Stimulated activated naive CD4-positive, alpha-beta T cell treated with Interleukin-2 at 50 U/mL for 16 hours (primary cell): Measurements from ENCODE around the gene NOL9.
A peak's percentile ranks its signal among the peaks of the same experiment; 100 is the strongest.
"Not testable (repeated sequence)": the region's sequence is repeated elsewhere in the genome, so short reads cannot be mapped to it uniquely, and the experiment has no call there.

Experiments
- DNase-seq: peaks from one replicate; lab custom pipeline; 2025; lab: John Stamatoyannopoulos, UW

NOL9 gene

GRCh38 chr1:6554031-6554906, at the start of gene NOL9:
TSS of gene NOL9 (minus strand) at chr1:6554513. CDS start at chr1:6554502, 11 bp downstream.
- DNase-seq = peak; percentile 90

DNA sequence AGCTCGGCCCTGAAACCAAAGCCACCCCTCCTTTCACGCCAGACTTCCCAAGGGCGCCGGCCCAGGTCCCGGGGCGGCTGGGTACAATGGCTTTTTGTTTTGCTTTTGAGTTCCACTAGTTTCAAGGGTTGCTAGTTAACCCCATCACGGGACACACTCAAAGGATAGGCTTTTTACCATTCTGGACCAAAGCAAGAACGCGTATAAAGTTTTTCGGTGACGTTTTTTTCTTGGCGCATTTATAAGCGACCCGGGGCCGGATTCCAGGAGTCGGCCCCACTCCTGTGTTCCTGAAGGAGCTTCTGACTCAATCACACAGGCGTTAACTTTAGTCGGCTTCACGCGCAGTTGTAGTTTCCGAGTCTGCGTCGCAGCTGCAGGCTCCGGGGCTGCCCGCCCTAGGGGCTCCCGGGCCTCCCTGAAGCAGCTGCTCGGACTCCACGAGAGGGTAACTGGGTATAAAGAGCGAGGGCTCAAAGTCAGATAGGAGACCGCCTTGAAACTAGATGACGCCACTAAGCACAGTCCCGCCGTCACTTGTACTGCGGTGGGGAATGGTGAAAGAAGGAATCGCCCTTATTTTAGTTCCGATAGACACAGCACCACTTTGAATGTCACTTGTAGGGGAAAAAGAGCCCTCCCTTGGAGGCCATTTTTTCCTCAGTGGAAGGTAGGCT, 49.1 kb upstream of the NOL9 start:
- peak; percentile 51 for DNase-seq

DNA sequence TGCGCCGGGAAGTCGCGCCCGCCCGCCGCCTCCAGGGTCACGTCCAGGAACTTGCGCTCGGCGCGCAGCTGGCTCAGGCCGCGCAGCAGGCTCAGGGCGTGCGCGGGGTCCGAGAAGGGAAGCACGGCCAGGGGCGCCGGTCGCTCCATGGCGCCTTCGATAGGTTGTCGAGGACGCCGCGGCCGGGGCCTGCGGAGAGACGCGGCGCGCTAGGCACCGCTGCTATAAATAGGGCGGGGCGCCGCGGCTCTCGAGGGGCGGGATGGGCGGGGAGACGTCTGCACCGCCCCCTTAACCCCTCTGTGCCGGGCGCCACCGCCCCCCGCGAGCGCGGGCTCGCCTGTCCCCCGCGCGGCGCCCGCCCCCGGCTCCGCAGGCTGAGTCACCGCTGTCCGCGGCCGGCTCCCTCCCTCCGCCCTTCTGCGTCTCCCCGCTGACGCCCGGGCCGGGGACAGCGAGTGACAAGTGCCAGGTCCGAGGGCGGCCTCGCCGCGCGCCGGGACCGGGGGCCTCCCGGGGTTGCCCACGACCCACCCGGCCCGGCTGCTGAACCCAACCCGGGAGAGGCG, 48.4 kb upstream of the NOL9 start, which contains the start of gene KLHL21:
TSS of gene KLHL21 (minus strand) at position 201 of the 569 bp plus-strand sequence. CDS start at position 149, 52 bp downstream.
- peak; percentile 89 for DNase-seq

GRCh38 chr1:6601923-6602668, 47.8 kb upstream of the NOL9 start:
- DNase-seq = peak; percentile 32

- DNase-seq = peak; percentile 85
These were observed 47.0 kb upstream of the NOL9 start for GRCh38 chr1:6601049-6601922.

DNA sequence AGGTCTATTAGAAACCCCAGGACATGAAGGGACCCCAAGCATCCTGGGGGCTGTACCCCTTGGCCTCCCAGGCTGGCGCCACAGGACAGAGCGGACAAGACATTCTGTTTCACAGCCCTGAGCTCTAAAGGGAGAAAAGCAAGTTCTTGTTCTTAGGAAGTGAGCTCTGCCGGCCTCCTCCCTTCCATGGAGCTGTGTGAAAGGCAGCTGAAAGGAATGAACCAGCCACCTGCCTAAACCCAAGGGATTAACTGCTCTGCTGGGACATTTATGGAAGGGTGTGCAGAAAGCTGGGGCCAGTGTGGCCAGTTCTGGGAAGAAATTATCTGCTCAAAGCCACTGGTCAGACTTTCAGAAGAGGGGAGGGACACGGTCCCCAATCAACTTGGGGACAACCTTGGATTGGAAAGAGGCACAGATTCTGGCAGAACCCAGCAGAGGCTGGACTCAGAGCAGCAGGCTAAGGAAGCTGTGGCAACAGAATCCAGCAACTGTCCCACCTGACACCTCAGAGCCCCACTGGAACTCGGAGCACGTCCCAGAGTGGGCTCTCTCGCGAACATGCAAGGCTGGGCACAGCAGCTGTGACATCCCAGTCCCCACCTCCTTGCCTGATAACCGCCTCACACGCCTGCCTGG, 46.2 kb upstream of the NOL9 start:
- no peak for DNase-seq

DNA sequence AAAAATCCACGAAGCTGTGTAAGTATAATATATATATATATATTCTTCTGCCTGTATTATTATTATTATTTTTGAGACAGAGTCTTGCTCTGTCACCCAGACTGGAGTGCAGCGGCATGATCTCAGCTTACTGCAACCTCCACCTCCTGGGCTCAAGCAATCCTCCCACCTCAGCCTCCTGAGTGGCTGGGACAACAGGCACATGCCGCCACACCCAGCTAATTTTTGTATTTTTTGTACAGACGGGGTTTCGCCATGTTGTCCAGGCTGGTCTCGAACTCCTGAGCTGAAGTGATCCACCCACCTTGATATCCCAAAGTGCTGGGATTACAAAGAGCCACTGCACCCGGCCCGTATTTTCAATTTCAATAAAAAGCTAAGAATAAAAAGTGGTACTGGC, 45.7 kb upstream of the NOL9 start:
- not testable (repeated sequence) for DNase-seq

- DNase-seq = peak; percentile 61
These were observed 45.0 kb upstream of the NOL9 start for GRCh38 chr1:6599141-6599975.

DNA sequence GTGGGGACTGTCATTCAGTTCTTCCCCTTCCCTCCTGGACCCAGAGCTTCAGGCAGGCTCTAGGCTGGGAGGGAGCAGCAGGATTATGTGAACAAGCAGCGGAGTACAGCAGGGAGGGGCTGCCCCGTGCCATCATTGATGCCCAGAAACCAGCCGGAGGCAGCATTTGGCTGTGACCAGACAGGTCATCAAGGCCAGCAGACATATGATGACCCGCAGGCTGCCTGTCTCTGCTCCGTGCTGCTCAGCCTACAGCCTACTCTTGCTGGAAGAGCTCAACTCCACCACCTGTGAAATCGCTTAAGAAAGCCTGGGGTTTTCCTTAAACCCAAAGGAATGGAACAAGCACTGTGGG, 43.4 kb upstream of the NOL9 start:
- no peak for DNase-seq

DNA sequence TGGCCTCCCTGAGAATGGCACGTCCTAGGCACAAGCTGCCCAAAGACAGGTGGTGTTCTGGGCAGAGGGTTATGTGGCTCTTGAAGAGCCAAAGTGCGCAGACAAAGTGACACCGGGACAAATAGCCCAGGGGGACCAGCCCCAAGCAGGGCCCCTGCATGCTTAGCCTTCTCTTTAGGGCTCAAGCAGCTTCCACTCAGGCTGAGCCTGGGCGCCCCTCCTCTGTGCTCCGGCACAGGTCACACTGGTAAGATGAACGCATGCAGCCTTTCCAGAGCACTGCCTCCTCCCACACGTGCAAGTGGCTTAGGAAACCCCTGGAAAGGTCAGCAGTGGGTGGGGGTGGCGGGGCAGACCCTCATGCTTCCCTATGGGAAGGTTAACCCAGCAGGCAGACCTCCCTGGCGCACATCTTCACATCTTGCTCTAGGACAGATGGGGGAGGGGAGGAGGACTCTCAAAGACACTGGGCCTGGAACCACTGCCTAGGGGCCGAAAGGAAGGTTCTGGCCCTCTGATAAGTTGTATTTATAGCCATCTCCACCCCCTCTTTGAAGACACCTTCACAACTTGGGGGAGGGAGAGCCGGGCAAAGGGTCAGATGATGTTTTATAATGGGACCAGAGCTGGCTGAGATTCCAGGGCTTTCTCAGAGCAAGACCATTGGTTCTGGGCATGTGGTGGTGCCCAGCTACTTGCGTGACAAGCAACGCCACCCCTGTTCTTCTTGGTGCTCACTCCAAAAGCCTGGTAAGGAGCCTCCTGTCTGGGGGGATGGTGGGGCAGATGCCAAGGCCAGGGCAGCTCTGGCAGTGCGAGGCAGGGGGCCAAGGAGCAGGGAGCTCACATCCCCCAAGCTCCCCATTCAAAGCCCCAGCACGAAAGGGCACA, 42.8 kb upstream of the NOL9 start:
- no peak for DNase-seq

DNA sequence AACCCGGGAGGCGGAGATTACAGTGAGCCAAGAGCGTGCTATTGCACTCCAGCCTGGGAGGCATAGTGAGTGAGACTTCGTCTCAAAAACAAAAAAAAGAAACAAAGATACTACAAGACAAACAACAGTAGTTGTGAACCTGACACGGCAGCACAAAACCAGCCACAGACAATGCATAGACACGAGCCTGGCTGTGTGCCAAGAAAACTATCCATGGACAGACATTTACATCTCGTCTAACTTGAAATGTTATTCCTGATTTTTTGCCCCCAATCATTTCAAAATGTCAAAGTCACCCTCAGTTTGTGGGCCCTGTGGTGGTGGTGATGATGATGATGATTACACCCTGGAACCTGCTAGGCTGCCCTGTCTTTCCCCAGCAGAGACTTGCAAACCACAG, 42.0 kb upstream of the NOL9 start:
- DNase-seq = no peak

DNA sequence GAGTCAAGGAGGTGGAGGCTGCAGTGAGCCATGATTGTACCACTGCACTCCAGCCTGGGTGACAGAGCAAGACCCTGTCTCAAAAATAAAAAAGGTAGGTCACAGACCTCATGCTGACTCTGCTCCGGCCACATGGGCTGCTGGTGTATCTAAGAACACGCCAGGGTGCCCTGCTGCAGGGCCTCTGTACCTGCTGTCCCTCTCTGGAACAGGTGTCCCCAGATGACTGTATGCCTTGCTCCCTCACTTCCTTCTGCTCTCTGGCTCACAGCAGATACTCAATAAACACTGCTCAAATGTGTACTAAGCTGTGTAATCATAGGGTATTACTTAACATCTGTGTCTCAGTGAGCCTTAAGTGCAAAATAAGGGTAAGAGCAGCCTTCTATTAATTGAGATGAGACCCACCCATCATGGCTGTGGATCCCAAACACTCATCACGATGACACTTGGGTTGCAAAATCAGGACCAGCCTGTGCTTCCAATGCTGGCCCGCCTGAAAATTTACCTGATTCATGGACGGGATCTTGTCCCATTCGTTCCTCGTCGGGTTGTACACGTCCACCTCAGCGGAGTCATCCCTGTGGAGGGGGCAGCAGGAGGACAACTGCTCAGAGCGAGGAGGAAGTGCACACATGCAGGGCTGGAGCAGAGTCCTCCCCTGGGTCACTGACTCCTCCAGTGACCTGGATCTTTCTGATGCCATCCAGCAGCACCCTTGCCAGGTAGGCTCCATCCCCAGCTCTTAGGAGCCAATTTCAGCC, 40.8 kb upstream of the NOL9 start:
- no peak for DNase-seq

- DNase-seq = no peak
These were observed 39.5 kb upstream of the NOL9 start for GRCh38 chr1:6593810-6594209.

DNA sequence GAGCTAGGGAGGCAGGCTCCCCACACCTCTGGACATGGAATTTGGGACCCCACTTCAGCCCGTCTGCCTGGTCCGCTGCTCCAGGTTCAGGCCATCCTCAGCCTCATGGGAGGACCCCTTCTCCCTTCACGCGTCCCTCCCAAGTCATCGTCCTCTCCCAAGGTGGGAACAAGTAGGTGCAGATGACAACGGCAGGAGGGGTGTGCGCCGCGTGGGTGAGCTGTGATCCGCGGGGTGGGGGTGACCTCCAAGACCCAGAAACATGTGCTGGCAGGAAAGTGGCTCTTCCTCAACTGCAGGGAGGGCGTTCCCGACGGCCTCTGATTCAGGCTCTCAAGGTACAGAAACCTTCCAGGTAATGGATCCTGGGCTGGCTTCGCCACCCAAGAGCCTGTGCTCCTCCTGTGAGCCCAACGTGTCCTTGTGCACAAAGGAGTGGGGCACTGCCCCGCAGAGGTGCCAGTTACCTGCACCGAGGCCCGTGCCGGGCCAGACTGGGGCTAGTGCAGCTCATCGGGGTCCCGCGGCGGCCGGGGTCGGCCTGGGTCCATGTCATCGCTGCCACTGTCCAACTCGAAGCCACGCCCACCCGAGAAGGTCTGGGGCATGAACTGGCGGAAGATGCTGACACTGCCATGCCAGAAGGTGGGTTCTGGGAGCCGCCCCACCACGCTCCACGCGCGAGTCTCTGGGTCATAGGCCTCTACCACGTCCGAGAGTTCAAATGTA, 38.7 kb upstream of the NOL9 start:
- DNase-seq = no peak

- no peak for DNase-seq
These were observed 38.1 kb upstream of the NOL9 start for GRCh38 chr1:6592441-6592840.

DNA sequence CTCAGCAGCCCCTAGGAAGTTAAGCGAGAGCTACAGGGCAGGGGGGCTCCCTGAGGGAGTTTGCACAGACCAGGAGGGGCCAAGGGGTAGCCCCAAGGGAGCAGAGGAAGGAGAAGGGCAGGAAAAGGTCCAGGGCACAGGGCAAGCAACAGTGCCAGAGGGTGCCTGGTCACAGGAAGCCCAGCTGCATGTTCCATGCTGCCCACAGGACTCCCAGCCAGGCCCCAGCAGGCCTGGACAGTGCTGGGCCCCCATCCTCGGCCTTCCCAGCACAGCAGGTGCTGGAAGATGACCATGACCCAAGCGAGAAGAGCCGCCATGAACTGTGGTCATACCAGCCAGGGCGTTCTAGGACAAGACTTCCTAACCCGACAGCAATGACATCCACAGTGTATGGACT, 37.3 kb upstream of the NOL9 start:
- DNase-seq = no peak

GRCh38 chr1:6591222-6591621, 36.9 kb upstream of the NOL9 start:
- DNase-seq = no peak
